DMS153 treated with DMSO at 0.1 percent for 48 hours (cell line): ENCODE results near the gene RASA4B.
"Not testable (repeated sequence)": the region's sequence is repeated elsewhere in the genome, so short reads cannot be mapped to it uniquely, and the experiment has no call there.

ENCODE experiments used
- DNase-seq: peaks from one replicate; lab custom pipeline; 2025; ENCODE audit not compliant: unreplicated experiment; lab: John Stamatoyannopoulos, UW

The RASA4B gene

GRCh38 chr7:102474116-102474515 lies 43.5 kb downstream of the RASA4B start:
- not testable (repeated sequence) for DNase-seq

GRCh38 chr7:102473271-102473991 lies 44.1 kb downstream of the RASA4B start:
- no peak for DNase-seq

GRCh38 chr7:102472126-102473041 lies 45.2 kb downstream of the RASA4B start:
- no peak for DNase-seq

GRCh38 chr7:102471791-102472125 lies 45.8 kb downstream of the RASA4B start:
- DNase-seq, result no peak

- DNase-seq, result no peak
Observed at GRCh38 chr7:102469972-102470825, 47.4 kb downstream of the RASA4B start.

GRCh38 chr7:102469351-102469971 lies 48.1 kb downstream of the RASA4B start:
- DNase-seq, result no peak

- no peak for DNase-seq
Observed at GRCh38 chr7:102468478-102469350, 48.9 kb downstream of the RASA4B start.

GRCh38 chr7:102467581-102468477 lies 49.7 kb downstream of the RASA4B start:
- DNase-seq, result no peak

- no peak for DNase-seq
Observed at GRCh38 chr7:102466097-102466496, 51.5 kb downstream of the RASA4B start.

- DNase-seq, result peak; percentile 83
Observed at GRCh38 chr7:102464577-102465280, 52.8 kb downstream of the RASA4B start, which contains the start of the genes ALKBH4 and LRWD1. ALKBH4 (minus strand) TSS chr7:102464863; CDS start chr7:102464836, 27 bp downstream. LRWD1 (plus strand) TSS chr7:102464984; CDS start chr7:102465081, 97 bp downstream.

GRCh38 chr7:102463841-102464576 lies 53.6 kb downstream of the RASA4B start:
- no peak for DNase-seq

- no peak for DNase-seq
Observed at GRCh38 chr7:102460467-102460866, 57.1 kb downstream of the RASA4B start.

GRCh38 chr7:102459221-102459844 lies 58.2 kb downstream of the RASA4B start:
- no peak for DNase-seq

- DNase-seq, result no peak
Observed at GRCh38 chr7:102457352-102457924, 60.1 kb downstream of the RASA4B start.

- no peak for DNase-seq
Observed at GRCh38 chr7:102456327-102456726, 61.2 kb downstream of the RASA4B start.

- DNase-seq, result no peak
Observed at GRCh38 chr7:102455596-102455995, 62.0 kb downstream of the RASA4B start.

GRCh38 chr7:102454932-102455331 lies 62.6 kb downstream of the RASA4B start:
- not testable (repeated sequence) for DNase-seq
